K562 (cell line): ENCODE measurements around the gene ECHDC1. TPM values are rescaled to one million over a fixed set of nuclear protein-coding genes. Genes with fewer than 3 reads are reported as not detected.

Experiments
- BRCA1 ChIP-seq, 2 experiments: fragments of 450-650 bp in 1 of 2; sonication (generic) in 1 of 2; formaldehyde crosslinking in 1 of 2; IDR thresholded peaks; 2 replicates each; pipeline versions ENCODE4 v1.5.0 to v1.6.1; 2017 to 2020; ENCODE audit warnings: mild to moderate bottlenecking in 1 of 2, missing genetic modification reagents in 1 of 2
- EHMT2 ChIP-seq: fragments of 450-650 bp; IDR thresholded peaks from 2 replicates; pipeline ENCODE4 v1.6.1; 2018; ENCODE audit warnings: antibody characterized with exemption
- FOXK2 ChIP-seq, 2 experiments: fragments of 450-650 bp; IDR thresholded peaks in 1 of 2; conservative IDR thresholded peaks in 1 of 2; 2 replicates each; pipeline ENCODE4 v1.6.1; 2016; ENCODE audit warnings: low read depth in 2 of 2, mild to moderate bottlenecking in 1 of 2
- GTF2E2 ChIP-seq: fragments of 200-800 bp; sonication (Bioruptor generic); IDR thresholded peaks from 2 replicates; pipeline ENCODE4 v1.6.1; 2016; ENCODE audit warnings: missing genetic modification characterization, missing compliant biosample characterization
- MLLT1 ChIP-seq, 2 experiments: fragments of 450-650 bp; IDR thresholded peaks; 2 replicates each; pipeline ENCODE4 v1.6.1; 2016
- NFIC ChIP-seq: fragments of 450-650 bp; IDR thresholded peaks from 2 replicates; pipeline ENCODE4 v1.6.1; 2017; ENCODE audit warnings: mild to moderate bottlenecking, inconsistent platforms
- PHF20 ChIP-seq: fragments of 450-650 bp; IDR thresholded peaks from 2 replicates; pipeline ENCODE4 v1.6.1; 2018; ENCODE audit not compliant: partially characterized antibody
- SETDB1 ChIP-seq: IDR thresholded peaks from one replicate; pipeline ENCODE4 v1.6.1; 2012; ENCODE audit warnings: low read length, control low read depth, inconsistent platforms
- ZNF57 ChIP-seq: fragments of 450-650 bp; formaldehyde crosslinking; IDR thresholded peaks from 2 replicates; pipeline ENCODE4 v1.4.0; 2020; ENCODE audit warnings: mild to moderate bottlenecking, moderate library complexity
- polyA plus RNA-seq, 8 experiments: library from polyadenylated mRNA; depleted of rRNA in 4 of 8; stranded (reverse) in 5 of 8; unstranded in 3 of 8; fragments of >200 nt; fragmentation: Nextera tagmentation in 2 of 8; fragmentation: Illumina TruSeq in 1 of 8; extraction: Ambion mirVana in 2 of 8; extraction: Trizol in 1 of 8; gene quantifications; 2 replicates each; pipeline versions ENCODE4 v1.2.1 to v1.2.3, GENCODE V29; 2011 to 2014; ENCODE audit warnings: inconsistent platforms in 1 of 8, missing spikeins in 1 of 8
- total RNA-seq, 7 experiments: library from RNA; depleted of rRNA in 6 of 7; stranded (reverse); fragments of >200 nt in 6 of 7; fragmentation: Illumina TruSeq in 2 of 7; extraction: Trizol in 2 of 7; gene quantifications; 2 replicates each; pipeline versions ENCODE4 v1.2.1 to v1.2.3, GENCODE V29; 2011 to 2021; ENCODE audit warnings: low replicate concordance in 1 of 7
- TF ChIP-seq, protein P1 (sequence below): sonication (generic); formaldehyde crosslinking; IDR thresholded peaks from 2 replicates; pipeline ENCODE4 v1.9.0; 2022; ENCODE audit warnings: mild to moderate bottlenecking, missing genetic modification reagents
- TF ChIP-seq, protein P2 (sequence below), 2 experiments: IDR thresholded peaks in 1 of 2; conservative IDR thresholded peaks in 1 of 2; 2 replicates each; pipeline ENCODE4 v1.6.1; 2016; ENCODE audit warnings: low read depth in 2 of 2, mild to moderate bottlenecking in 1 of 2, missing compliant biosample characterization in 1 of 2, missing genetic modification characterization in 1 of 2, moderate library complexity in 1 of 2
- TF ChIP-seq, protein P3 (sequence below), 2 experiments: fragments of 450-650 bp in 1 of 2; sonication (generic) in 1 of 2; formaldehyde crosslinking in 1 of 2; IDR thresholded peaks; 2 replicates each; pipeline versions ENCODE4 v1.7.1 to v1.9.0; 2016 to 2022; ENCODE audit warnings: inconsistent platforms in 1 of 2, mild to moderate bottlenecking in 1 of 2, missing genetic modification reagents in 1 of 2

The ECHDC1 gene
- total and polyA plus RNA-seq, 9 of the 15 experiments (the other 6 are each of a cell fraction or from before 2014, with no cell fraction given) = 58.0 to 105 (median 78.6) TPM

DNA sequence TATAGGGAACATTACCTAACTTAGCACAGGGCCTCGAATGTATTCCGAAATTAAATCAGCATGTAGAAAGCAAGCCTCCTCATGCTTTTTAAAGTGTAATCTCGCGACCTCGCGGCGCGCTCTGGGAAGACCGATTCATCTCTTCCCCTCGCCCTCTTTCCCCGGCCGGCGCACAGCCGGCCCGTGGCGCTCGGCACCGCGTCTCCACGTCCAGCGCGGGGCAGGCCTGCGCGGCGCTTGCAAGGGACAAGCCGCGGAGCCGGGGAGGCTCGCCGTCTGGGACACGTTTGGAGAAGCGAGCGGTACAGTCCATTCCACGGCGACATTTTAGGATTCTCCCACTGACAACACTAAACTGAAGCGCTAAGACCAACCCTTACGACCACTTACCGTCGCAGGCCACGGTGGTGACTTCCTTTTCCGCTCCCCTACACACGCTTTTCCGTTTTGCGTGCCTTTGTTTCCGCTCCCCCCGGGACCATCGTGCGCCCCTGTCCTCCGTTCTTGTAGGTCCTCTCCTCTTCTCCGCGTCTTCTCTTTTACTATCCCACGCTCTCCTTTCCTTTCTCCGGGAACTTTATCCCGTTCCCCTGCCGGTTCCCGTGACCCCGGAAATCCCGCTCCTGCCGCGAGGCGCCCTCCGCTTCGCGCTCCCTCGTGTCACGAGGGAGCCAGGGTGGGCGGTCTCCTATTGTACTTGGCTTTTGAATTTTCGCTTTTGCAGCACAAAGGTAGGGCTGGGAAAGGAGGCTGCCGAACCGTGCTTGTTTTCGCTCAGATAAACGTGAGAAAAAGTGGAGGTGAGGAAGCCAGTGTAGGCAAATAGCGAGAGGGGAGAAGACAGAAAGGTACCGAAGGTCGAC is at the start of gene ECHDC1 (continued):
- TF ChIP-seq ZNF57 (CRISPR knock-in tag) (no peak), MLLT1 (IDR thresholded peaks at IDR 0.05) (peak in 1 of 2 experiments; percentile 56; a peak in 1 of 4 replicates), PHF20 (peak; percentile 93), BRCA1 (IDR thresholded peaks at IDR 0.05) (no peak), BRCA1 (CRISPR knock-in tag; IDR thresholded peaks at IDR 0.05) (no peak), NFIC (peak; percentile 24; the same call in 1 of the 2 replicates), EHMT2 (peak; percentile 54; the same call in 1 of the 2 replicates), FOXK2 (conservative IDR thresholded peaks at IDR 0.05 in 1 of 2, IDR thresholded peaks at IDR 0.05 in 1 of 2; ENCODE audit: low read depth in 2 of 2) (peak; percentile 43 to 54; a peak in 3 of 4 replicates), SETDB1 (peak; percentile 12), GTF2E2 (tag) (peak; percentile 51)
- TF ChIP-seq, protein P1, sequence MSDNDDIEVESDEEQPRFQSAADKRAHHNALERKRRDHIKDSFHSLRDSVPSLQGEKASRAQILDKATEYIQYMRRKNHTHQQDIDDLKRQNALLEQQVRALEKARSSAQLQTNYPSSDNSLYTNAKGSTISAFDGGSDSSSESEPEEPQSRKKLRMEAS (CRISPR knock-in tag) = peak; percentile 77
- TF ChIP-seq, protein P2, sequence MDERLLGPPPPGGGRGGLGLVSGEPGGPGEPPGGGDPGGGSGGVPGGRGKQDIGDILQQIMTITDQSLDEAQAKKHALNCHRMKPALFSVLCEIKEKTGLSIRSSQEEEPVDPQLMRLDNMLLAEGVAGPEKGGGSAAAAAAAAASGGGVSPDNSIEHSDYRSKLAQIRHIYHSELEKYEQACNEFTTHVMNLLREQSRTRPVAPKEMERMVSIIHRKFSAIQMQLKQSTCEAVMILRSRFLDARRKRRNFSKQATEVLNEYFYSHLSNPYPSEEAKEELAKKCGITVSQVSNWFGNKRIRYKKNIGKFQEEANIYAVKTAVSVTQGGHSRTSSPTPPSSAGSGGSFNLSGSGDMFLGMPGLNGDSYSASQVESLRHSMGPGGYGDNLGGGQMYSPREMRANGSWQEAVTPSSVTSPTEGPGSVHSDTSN (CRISPR knock-in tag; IDR thresholded peaks at IDR 0.05; ENCODE audit: low read depth) = no peak
- TF ChIP-seq, protein P2 (tag; conservative IDR thresholded peaks at IDR 0.05; ENCODE audit: low read depth) = no peak
- TF ChIP-seq, protein P3, sequence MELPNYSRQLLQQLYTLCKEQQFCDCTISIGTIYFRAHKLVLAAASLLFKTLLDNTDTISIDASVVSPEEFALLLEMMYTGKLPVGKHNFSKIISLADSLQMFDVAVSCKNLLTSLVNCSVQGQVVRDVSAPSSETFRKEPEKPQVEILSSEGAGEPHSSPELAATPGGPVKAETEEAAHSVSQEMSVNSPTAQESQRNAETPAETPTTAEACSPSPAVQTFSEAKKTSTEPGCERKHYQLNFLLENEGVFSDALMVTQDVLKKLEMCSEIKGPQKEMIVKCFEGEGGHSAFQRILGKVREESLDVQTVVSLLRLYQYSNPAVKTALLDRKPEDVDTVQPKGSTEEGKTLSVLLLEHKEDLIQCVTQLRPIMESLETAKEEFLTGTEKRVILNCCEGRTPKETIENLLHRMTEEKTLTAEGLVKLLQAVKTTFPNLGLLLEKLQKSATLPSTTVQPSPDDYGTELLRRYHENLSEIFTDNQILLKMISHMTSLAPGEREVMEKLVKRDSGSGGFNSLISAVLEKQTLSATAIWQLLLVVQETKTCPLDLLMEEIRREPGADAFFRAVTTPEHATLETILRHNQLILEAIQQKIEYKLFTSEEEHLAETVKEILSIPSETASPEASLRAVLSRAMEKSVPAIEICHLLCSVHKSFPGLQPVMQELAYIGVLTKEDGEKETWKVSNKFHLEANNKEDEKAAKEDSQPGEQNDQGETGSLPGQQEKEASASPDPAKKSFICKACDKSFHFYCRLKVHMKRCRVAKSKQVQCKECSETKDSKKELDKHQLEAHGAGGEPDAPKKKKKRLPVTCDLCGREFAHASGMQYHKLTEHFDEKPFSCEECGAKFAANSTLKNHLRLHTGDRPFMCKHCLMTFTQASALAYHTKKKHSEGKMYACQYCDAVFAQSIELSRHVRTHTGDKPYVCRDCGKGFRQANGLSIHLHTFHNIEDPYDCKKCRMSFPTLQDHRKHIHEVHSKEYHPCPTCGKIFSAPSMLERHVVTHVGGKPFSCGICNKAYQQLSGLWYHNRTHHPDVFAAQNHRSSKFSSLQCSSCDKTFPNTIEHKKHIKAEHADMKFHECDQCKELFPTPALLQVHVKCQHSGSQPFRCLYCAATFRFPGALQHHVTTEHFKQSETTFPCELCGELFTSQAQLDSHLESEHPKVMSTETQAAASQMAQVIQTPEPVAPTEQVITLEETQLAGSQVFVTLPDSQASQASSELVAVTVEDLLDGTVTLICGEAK (IDR thresholded peaks at IDR 0.05) = peak; percentile 96
- TF ChIP-seq, protein P3 (CRISPR knock-in tag; IDR thresholded peaks at IDR 0.05) = no peak
